ENCODE data around the gene ZDHHC24.

GRCh38 chr11:66493130-66493529 is 52.7 kb downstream of the ZDHHC24 start:
- TF ChIP-seq PATZ1 (CRISPR knock-in tag; IDR thresholded peaks at IDR 0.05; ENCODE audit: borderline replicate concordance) (no peak), ZC3H10 (CRISPR knock-in tag; IDR thresholded peaks at IDR 0.05) (no peak), CREB5 (CRISPR knock-in tag; IDR thresholded peaks at IDR 0.05; ENCODE audit: low read depth) (no peak), OSR1 (CRISPR knock-in tag; IDR thresholded peaks at IDR 0.05) (no peak)

All from SK-N-SH treated with all-trans-retinoic acid at 6 μM for 48 hours (cell line).